ENCODE measurements around the gene SGCA.

The SGCA gene

GRCh38 chr17:50183421-50183994 lies 17.7 kb downstream of the SGCA start:
- no peak for DNase-seq

GRCh38 chr17:50184064-50184463 lies 18.3 kb downstream of the SGCA start:
- DNase-seq, result no peak

GRCh38 chr17:50184611-50185398 lies 19.0 kb downstream of the SGCA start:
- no peak for DNase-seq

GRCh38 chr17:50185631-50186471 lies 20.0 kb downstream of the SGCA start:
- DNase-seq, result no peak

- no peak for DNase-seq
Observed at GRCh38 chr17:50186661-50187393, 21.0 kb downstream of the SGCA start.

GRCh38 chr17:50187394-50187725 lies 21.6 kb downstream of the SGCA start:
- DNase-seq, result no peak

- no peak for DNase-seq
Observed at GRCh38 chr17:50187751-50188530, 22.1 kb downstream of the SGCA start.

- DNase-seq, result no peak
Observed at GRCh38 chr17:50188531-50188920, 22.7 kb downstream of the SGCA start.

GRCh38 chr17:50188921-50189549 lies 23.2 kb downstream of the SGCA start:
- DNase-seq, result no peak

- DNase-seq, result no peak
Observed at GRCh38 chr17:50189550-50190292, 23.9 kb downstream of the SGCA start.

GRCh38 chr17:50190293-50190602 lies 24.4 kb downstream of the SGCA start:
- DNase-seq, result no peak

GRCh38 chr17:50190603-50191358 lies 25.0 kb downstream of the SGCA start:
- no peak for DNase-seq

GRCh38 chr17:50191359-50192143 lies 25.7 kb downstream of the SGCA start:
- DNase-seq, result no peak

GRCh38 chr17:50192144-50192617 lies 26.4 kb downstream of the SGCA start:
- no peak for DNase-seq

- DNase-seq, result no peak
Observed at GRCh38 chr17:50192618-50193291, 26.9 kb downstream of the SGCA start.

GRCh38 chr17:50194140-50194933 lies 28.5 kb downstream of the SGCA start:
- no peak for DNase-seq

- no peak for DNase-seq
Observed at GRCh38 chr17:50194934-50195865, 29.4 kb downstream of the SGCA start.
